GM12892 (cell line): ENCODE measurements around the gene MB.

Source experiments
- DNase-seq: peaks from one replicate; pipeline ENCODE4 v3.0.0; 2011; ENCODE audit not compliant: insufficient read length
- FAIRE-seq: peaks from 2 replicates; lab custom pipeline; 2011; peaks lifted over from hg19 to GRCh38; lab: Jason Lieb, UNC
- POLR2A ChIP-seq: IDR thresholded peaks from 2 replicates; pipeline ENCODE4 v1.6.1; 2011; ENCODE audit warnings: low read depth, low read length, control low read depth
- POLR2AphosphoS5 ChIP-seq: IDR thresholded peaks from 2 replicates; pipeline ENCODE4 v1.6.1; 2011; ENCODE audit warnings: low read depth, low read length, control low read depth
- TAF1 ChIP-seq: IDR thresholded peaks from 2 replicates; pipeline ENCODE4 v1.6.1; 2011; ENCODE audit warnings: low read depth, mild to moderate bottlenecking, control low read depth, low read length, borderline replicate concordance

Gene MB

DNA sequence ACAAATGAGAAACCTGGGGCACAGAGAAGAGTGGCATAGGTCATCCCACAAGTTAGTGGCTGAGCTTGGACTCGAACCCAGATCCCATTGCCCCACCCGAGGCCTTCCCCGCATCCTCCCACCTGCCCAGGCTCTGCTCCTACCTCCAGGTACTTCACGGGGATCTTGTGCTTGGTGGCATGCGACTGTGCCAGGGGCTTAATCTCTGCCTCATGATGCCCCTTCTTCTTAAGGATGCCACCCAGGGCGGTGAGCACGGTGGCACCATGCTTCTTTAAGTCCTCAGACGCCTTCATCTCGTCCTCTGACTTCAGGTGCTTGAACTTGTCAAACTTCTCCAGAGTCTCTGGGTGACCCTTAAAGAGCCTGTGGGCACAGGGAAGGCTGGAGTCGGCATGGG is 6.4 kb downstream of the MB start:
- DNase-seq (no peak), FAIRE-seq (no peak)
- TF ChIP-seq POLR2AphosphoS5, result no peak
- no peak for TF ChIP-seq POLR2A
- no peak for TF ChIP-seq TAF1

DNA sequence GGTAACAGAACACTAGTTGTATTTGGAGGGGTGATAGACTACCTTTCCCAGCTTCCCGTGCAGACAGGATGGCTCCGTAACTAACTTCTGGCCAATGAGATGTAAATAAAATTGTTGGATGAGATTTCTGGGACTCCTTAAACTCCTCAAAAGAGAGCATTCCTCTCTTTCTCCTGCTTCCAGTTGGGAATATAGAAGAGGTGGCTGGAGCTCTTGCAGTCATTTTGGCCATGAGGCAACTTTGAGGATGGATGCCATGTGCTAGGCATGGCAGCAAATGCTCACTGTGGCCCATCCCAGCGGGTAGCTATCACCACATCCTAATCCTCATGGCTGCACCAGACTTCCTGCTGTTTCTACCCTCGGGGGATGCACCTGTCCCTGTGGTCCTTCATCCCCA is 7.4 kb downstream of the MB start:
- FAIRE-seq, result no peak
- TF ChIP-seq POLR2AphosphoS5 (no peak), TAF1 (no peak), POLR2A (no peak)

DNA sequence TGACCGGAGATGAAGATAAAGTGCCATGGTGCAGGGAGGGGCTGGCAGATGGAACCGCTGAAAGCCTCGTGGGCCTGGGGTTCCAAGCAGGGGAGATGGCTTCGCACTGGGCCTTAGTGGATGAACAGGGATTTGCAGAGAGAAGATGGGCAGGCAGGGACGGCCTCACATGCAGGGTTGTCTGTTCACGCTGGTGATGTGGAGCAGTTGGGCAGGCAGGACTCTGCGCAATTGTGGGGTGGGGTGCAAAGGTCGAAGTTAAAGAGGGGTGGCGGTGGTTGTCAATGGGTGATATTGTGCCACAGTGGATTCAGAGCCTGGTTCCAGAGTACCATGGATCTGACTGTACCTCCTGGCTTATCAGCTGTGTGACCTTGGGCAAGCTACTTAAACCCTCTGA is 7.9 kb downstream of the MB start:
- TF ChIP-seq TAF1 (no peak), POLR2A (no peak), POLR2AphosphoS5 (no peak)
- FAIRE-seq, result no peak
- no peak for DNase-seq

More for the DNA sequence above, 7.4 kb downstream of the MB start:
- no peak for DNase-seq

DNA sequence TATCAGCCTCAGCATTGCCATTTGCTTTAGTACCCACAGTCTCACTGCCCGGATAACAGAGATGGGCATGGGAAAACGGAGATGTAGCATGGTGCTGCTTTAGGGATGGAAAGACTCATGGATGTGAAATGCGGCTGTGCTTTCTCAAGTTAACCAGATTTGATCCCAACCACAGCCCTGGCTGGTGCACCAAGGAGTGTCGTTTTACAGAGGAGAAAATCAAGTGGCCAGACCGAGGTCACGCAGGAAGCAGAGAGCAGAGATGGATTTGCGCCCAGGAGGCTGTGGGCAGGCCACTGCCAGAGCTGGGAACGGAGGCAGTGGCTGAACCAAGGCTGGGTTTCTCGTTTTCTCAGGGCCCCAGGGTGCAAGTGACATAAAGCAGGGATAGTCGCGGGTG is 9.0 kb downstream of the MB start:
- no peak for DNase-seq
- TF ChIP-seq POLR2A (no peak), TAF1 (no peak), POLR2AphosphoS5 (no peak)
- FAIRE-seq, result no peak

DNA sequence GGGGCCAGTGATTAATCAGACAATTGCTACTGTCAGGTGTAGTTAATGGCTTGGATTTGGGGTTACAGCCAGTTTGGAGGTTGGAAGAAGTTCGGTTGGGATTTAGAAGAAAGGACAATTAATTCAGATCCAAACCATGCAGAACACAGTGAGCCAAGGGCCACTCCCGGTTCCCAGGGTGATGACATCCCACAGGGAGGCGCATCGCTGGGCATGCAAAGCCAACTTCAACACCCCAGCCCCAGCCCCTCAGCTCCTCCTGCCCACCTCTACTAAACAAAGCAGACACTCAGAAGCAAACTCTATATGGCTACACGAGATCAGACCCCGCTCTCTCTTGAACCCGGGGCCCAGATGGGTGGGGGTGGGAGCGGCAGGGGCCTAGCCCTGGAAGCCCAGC is 10.2 kb downstream of the MB start:
- FAIRE-seq, result no peak
- TF ChIP-seq POLR2A (no peak), TAF1 (no peak), POLR2AphosphoS5 (no peak)
- no peak for DNase-seq

DNA sequence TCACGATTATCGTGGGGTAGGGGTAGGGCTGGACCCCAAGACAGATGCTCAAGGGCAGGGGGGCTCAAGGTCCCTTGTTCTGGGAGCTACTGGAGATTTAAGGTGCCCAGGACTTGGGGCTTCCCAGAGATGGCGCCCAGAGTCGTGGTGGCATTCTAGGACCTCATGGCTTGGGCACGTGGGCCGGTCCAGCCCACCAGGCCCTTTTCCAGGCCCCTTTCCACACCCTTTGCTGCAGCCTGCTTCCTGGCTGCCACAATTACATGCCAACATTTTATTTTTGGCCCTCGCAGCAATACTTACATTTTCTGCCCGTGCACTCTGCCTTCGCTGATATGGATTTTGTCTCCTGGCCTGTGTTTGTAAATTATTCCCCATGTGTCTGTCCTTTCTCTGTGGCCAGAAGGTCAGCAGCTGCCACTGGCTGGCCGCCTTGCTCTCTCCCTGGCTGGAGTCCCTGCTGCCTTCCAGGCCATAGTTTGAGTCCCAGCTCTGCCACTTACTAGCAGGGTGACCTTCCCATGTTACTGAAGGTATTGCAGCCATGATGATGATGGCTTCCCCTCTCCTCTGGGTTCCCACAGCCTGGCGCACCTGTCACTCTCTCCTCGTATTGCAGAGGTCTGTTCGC is 11.2 kb downstream of the MB start:
- DNase-seq (no peak), FAIRE-seq (no peak)
- TF ChIP-seq POLR2A, result no peak
- TF ChIP-seq POLR2AphosphoS5, result no peak
- TF ChIP-seq TAF1, result no peak

DNA sequence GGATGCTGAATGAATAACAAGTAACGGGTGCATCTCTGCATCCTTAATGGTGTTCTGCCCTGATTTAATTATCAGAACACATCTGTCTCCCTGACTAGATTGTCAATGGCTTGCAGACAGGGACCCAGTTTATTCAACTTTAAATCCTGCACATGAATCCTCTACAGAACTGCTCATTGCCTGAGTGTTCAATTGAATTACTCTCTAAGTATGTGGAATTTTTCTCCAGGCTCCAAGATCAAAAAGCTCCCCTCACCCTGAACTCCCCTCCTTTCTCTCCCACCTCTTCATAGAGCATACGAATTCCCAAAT is 11.8 kb downstream of the MB start:
- TF ChIP-seq POLR2A, result no peak
- TF ChIP-seq TAF1, result no peak
- no peak for TF ChIP-seq POLR2AphosphoS5
- FAIRE-seq, result no peak
- DNase-seq, result no peak

DNA sequence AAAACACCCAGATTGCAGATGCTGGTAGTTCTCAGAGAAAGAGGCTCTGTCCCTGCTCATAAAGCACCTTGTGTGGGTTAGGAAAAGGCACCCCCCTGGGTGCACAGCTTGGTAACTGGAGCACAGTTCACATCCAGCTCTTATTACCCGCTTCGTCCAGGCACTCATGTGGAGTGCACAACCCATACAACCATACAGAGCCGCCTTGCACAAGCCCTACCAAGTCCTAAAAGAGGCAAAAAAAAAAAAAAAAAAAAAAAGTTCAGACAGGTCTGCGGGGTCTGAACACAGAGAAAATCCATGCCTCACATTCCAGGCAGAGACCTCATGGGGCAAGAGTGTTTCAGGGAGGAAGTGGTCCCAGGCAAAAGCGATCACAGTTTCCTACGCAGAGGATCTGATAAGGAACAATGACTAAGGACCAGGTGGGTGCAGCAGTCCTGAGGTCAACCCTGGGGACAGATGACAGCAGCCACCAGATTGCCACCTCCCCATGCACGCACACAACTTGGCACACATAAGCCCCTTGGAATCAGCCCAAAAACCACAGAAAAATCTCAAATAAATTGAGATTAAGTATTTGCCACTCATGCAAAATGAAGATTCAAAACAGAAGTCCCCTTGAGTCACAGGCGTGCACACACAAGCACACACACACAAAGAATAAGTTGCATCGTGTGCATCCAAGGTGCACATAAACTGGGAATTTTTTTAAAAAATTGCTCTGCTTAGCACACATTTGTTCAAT is 12.3 kb downstream of the MB start:
- no peak for DNase-seq

DNA sequence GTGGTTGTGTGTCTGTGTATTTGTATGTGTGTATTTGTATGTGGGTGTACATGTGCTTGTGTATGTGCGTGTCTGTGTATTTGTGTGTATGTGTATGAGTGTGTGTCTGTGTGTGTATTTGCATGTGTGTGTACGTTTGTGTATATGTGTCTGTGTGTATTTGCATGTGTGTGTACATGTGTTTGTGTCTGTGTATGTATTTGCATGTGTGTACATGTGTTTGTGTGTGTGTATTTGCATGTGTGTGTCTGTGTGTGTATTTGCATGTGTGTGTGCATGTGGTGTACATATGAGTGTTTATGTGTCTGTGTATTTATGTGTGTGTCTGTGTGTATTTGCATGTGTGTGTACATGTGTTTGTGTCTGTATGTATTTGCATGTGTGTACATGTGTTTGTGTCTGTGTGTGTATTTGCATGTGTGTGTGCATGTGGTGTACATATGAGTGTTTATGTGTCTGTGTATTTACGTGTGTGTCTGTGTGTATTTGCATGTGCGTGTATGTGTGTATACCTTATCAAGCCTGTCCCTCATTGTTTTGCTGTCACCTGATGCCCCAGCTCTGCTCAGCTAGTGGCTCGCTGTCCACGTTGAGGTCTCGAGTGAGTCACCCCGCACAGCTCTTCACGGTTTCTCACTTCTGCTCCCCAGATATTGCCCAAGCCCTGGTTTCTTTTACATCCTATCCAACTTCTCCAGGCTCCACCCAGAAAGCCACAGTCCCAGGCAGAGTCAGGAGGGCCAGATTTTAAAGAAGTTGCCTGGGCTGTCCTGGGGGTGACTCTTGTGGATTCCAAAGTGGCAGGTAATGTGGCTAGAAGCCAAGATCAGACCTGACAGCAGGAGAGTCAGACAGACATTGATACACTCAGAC is 15.2 kb downstream of the MB start:
- FAIRE-seq (peak; percentile 33), DNase-seq (no peak)
- TF ChIP-seq TAF1 (no peak), POLR2A (no peak), POLR2AphosphoS5 (no peak)

More for the DNA sequence above, 12.3 kb downstream of the MB start:
- FAIRE-seq, result no peak
- TF ChIP-seq POLR2A, result no peak
- no peak for TF ChIP-seq TAF1
- TF ChIP-seq POLR2AphosphoS5, result no peak

DNA sequence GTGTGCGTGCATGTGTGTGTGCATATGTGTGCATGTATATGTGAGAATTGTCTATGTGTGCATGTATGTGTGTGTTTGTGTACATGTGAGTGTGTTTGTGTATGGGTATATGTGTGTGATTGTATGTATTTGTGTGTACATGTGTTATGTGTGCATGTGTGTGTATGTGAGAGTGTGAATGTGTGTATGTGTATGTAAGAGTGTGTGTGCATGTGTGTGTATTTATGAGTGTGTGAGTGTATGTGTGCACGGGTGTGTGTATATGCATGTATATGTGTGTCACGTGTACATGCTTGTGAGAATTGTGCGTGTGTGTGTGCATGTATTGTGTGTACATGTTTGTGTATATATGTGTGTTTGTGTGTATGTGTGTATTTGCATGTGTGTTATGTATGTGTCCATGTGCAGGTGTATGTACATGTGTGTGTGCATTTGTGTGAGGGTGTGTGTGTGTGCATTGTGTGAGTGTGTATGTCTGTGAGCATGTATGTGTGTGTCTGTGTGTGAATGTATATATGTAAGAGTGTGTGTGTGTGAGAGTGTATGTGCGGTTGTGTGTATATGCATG is 16.0 kb downstream of the MB start:
- DNase-seq (no peak), FAIRE-seq (no peak)
- no peak for TF ChIP-seq TAF1
- no peak for TF ChIP-seq POLR2AphosphoS5

DNA sequence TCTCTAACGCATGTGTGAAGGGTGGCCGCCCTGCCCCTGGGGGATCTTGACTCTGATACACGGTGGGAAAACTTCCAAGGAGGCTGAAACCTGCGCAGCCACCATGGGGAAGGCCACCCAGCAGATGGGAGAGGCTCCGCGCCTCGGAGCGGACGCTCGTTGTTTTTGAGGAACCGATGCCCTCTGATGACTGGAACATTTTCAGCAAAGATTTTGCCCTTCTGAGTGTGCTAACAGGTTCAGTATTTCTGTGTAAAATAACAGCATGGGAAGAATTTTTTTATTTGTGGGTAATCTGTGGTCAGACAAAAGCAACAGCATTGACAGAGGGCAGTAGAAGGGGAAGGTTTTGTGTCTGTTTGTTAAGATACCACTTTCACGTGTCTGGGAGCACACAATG is 16.7 kb downstream of the MB start:
- DNase-seq, result no peak
- no peak for TF ChIP-seq POLR2A
- no peak for TF ChIP-seq TAF1
- no peak for TF ChIP-seq POLR2AphosphoS5
- FAIRE-seq, result no peak
